ENCODE measurements around the gene CRB2.

DNA sequence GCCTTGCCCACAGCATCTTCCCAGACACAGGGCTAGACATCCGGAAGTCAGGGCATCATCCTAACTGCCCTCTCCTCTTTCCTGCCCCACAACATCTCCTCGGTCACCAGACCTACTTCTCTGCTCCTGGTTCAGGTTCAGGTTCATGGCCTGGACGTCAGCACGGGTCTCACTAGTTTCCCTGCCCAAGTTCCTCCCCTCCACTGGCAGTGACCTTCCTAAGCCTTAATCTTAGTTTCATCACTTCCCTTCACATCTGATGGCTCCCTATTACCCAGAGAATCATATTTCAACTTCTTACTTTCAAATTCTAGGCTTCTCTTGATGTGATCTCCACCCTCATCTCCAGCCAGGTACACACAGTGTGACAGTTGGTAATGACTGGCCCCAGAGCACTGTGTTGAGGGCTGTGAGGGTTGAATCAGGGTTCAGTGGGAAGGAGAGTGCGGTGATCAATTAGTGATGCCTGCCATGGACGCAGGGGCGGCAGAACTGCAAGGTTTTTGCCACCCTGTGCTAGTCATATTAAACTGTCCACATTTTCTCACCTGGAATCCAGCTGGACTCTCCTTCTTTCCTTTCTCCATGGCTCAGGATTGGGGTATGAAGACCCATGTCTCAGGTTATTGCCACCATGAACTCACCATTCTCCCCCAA, 34.3 kb upstream of the CRB2 start:
- no peak for TF ChIP-seq CTCF (IDR thresholded peaks at IDR 0.05; ENCODE audit: low read length)
- TF ChIP-seq EZH2phosphoT487 (IDR thresholded peaks at IDR 0.05; ENCODE audit: low read length): no peak
- TF ChIP-seq EZH2 (optimal IDR thresholded peaks at IDR 0.05; ENCODE audit: low read depth, low read length): no peak

Data from MM.1S (cell line).